GM12892 (cell line): ENCODE data around the gene OXCT1.

Experiments used
- POLR2A ChIP-seq: IDR thresholded peaks from 2 replicates; pipeline ENCODE4 v1.6.1; 2011; ENCODE audit warnings: low read depth, low read length, control low read depth
- POLR2AphosphoS5 ChIP-seq: IDR thresholded peaks from 2 replicates; pipeline ENCODE4 v1.6.1; 2011; ENCODE audit warnings: low read depth, low read length, control low read depth
- TAF1 ChIP-seq: IDR thresholded peaks from 2 replicates; pipeline ENCODE4 v1.6.1; 2011; ENCODE audit warnings: low read depth, mild to moderate bottlenecking, control low read depth, low read length, borderline replicate concordance

- no peak for TF ChIP-seq TAF1
- no peak for TF ChIP-seq POLR2AphosphoS5
- TF ChIP-seq POLR2A, result no peak
These were observed 25.7 kb downstream of the OXCT1 start for GRCh38 chr5:41844502-41844901.
